ENCODE measurements around the gene MTMR12. TPM values are rescaled to one million over a fixed set of nuclear protein-coding genes. Genes with fewer than 3 reads are reported as not detected.

MTMR12 gene
- total and polyA plus RNA-seq, 2 donors (not counting 3 experiments of a cell fraction or from before 2014, with no cell fraction given) = 18.2 to 38.6 TPM

DNA sequence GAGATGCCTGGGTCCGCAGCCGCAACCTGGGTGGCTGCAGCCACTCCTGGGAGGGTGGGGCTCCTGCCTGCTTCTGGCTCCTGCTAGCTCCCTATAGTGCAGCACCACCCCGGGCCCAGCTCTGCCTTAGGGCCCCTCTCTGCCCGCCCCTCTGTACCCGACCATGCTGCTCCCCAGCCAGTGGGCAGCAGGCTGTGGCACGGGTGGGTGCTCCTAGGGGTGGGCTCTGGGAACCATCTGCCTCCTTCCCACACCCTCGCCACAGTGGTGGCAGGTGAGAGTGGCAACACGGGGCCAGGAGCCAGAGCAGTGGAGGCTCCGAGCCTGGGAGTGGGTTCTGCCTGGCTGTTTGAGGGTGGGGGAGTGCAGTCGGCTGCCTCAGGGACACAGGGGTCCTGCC, 7.8 kb upstream of the MTMR12 start:
- no peaks in the 10 kb centered on the region for H3K4me1 ChIP-seq (ENCODE audit: control insufficient read depth, extremely low read depth, insufficient read depth, low read length)
- no peaks in the 10 kb centered on the region for H3K9me3 ChIP-seq (replicated peaks; ENCODE audit: control insufficient read depth, insufficient read depth, low read length)
- H2AFZ ChIP-seq (ENCODE audit: low read depth, low read length) = no peak overlapping the region
- no peak overlapping the region for H3K4me2 ChIP-seq (ENCODE audit: insufficient read depth, low read length)
- no peak overlapping the region for H3K9ac ChIP-seq (replicated peaks; ENCODE audit: extremely low read depth, insufficient read depth, low read length)
- no peak for DNase-seq (ENCODE audit: low read depth, low spot score)
- dilution Hi-C loops (cut with MboI; ENCODE audit: extremely low pct_ligation_motif_present, low sequenced_read_pairs) = no loop called here
- CTCF ChIA-PET = interaction anchor here (1.2 to 2.9 kb wide), 3 partner anchors 9 to 88 kb away, joined by 5 to 16 read pairs (median 6); no protein-coding TSS in a partner anchor
- H3K27ac ChIP-seq (ENCODE audit: insufficient read depth, low read depth, low read length) = no peak overlapping the region
- TF ChIP-seq MYC (IDR thresholded peaks at IDR 0.05; ENCODE audit: low read depth, low read length) = no peak
- TF ChIP-seq GATA2 (IDR thresholded peaks at IDR 0.05; ENCODE audit: insufficient read depth, insufficient read length, low read depth, low read length) = no peak
- TF ChIP-seq, protein P1, sequence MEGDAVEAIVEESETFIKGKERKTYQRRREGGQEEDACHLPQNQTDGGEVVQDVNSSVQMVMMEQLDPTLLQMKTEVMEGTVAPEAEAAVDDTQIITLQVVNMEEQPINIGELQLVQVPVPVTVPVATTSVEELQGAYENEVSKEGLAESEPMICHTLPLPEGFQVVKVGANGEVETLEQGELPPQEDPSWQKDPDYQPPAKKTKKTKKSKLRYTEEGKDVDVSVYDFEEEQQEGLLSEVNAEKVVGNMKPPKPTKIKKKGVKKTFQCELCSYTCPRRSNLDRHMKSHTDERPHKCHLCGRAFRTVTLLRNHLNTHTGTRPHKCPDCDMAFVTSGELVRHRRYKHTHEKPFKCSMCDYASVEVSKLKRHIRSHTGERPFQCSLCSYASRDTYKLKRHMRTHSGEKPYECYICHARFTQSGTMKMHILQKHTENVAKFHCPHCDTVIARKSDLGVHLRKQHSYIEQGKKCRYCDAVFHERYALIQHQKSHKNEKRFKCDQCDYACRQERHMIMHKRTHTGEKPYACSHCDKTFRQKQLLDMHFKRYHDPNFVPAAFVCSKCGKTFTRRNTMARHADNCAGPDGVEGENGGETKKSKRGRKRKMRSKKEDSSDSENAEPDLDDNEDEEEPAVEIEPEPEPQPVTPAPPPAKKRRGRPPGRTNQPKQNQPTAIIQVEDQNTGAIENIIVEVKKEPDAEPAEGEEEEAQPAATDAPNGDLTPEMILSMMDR (IDR thresholded peaks at IDR 0.05; ENCODE audit: extremely low read depth in 1 of 2, insufficient read depth in 1 of 2, low read depth in 1 of 2, low read length in 2 of 2) = no peak
- no peak for TF ChIP-seq EZH2 (IDR thresholded peaks at IDR 0.05; ENCODE audit: borderline replicate concordance, low read depth, low read length, severe bottlenecking)
- TF ChIP-seq FOS (IDR thresholded peaks at IDR 0.05; ENCODE audit: borderline replicate concordance, insufficient read depth, low read length) = no peak
- no peak for TF ChIP-seq POLR2AphosphoS5 (IDR thresholded peaks at IDR 0.05; ENCODE audit: insufficient read depth, low read depth, low read length)
- no peak for TF ChIP-seq POLR2A (IDR thresholded peaks at IDR 0.05; ENCODE audit: low read depth, low read length)
- no peak for TF ChIP-seq JUN (IDR thresholded peaks at IDR 0.05; ENCODE audit: borderline replicate concordance, insufficient read depth, insufficient read length, low read depth)
- no peak for TF ChIP-seq MAX (IDR thresholded peaks at IDR 0.05; ENCODE audit: insufficient read depth, insufficient read length)
- BruUV-seq (replicated peaks) = no TSS peak
- FAIRE-seq = no peak
- no peaks in the 10 kb centered on the region for H3K9me1 ChIP-seq (replicated peaks; ENCODE audit: control insufficient read depth, extremely low read depth, insufficient read depth, low read length)
- H3K27me3 ChIP-seq (ENCODE audit: control insufficient read depth in 2 of 2, insufficient read depth in 2 of 2, low read length in 2 of 2) = no peaks in the 10 kb centered on the region
- intact Hi-C loops (cut with micrococcal nuclease) = no loop called here
- H3K79me2 ChIP-seq (ENCODE audit: control insufficient read depth, insufficient read depth, low read length) = no peaks in the 10 kb centered on the region
- H3K4me3 ChIP-seq (replicated peaks in 1 of 3; ENCODE audit: insufficient read depth in 1 of 3, low read depth in 1 of 3, low read length in 3 of 3) = no peak overlapping the region
- POLR2A ChIA-PET = no interaction called here
- no peaks in the 10 kb centered on the region for H4K20me1 ChIP-seq (replicated peaks; ENCODE audit: control insufficient read depth, extremely low read depth, insufficient read depth, low read length)
- H3K36me3 ChIP-seq (ENCODE audit: control insufficient read depth in 2 of 2, extremely low read depth in 1 of 2, insufficient read depth in 2 of 2, low read length in 2 of 2) = no peaks in the 10 kb centered on the region
